Measurements from ENCODE around the gene TPCN1.

TPCN1 gene

DNA sequence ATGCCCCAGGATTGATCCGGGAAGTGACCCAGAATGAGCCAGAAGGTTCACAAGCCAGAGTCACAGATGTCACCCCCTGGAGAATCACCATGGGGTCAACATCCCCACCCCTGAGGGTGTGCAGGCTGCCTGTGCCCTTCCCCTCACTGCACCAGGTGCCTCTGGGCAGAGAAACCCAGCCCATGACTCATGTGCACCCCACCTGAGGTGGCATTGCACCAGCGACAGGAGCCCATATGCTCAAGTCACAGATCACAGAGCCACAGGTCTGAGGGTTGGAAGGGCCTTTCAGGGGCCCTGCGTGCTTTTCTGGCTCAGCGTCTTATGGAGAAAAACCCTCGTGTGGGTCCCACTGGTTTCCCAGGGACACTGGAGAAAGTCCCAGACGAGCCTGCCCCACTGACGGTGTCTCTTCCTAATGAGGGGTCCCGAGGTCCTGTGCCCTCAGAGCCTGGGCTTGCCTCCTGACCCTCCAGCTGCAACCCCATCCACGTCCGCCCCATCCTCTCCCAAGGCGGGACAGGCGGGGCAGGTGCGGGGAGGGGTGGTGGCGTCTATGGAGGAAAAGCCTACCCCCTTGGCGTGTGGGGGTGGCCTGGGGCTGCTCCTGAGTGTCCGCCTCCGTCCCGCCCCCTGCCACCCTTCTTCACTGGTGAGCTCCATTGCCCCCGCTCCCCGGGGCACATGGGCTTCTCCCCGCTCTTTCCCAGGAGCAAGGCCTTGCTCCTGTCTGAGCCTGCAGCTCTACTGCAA, 66.1 kb downstream of the TPCN1 start:
- DNase-seq (ENCODE audit: low spot score), result no peak

DNA sequence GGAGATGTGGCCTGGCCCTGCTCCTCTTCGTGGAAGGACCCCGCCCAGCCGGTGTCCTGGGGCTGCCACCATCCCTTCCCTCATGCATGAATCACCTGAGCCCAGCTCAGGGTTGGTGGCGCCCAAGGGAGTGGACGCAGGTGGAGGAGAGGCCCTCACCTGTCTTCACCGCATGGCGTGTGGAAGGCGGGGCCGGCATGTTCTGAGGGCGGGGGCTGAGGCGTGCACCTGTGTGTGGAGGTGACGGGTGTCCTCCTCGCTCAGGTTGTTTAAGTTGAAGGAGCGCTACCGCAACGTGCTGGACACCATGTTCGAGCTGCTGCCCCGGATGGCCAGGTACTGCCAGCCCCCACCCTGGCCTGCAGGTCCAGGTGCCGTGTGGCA, 66.6 kb downstream of the TPCN1 start:
- no peak for DNase-seq (ENCODE audit: low spot score)

DNA sequence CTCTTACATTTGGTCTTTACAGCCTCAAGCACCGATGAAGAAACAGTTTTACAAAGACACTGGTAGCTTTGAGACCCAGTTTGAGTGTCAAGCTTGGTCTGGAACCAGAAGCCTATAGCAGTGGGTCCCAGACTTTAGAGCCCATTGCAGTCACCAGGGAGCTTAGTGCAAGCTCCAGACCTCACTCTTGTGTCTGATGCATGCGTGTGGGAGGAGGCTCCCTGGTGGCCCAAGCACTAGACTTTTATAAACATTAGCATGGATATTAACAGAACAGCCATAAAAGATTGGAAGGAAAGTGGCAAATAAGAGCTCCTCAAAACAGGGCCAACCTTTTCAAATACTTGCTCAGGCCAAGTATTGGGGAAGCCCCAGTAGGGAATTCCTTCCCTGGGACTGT, 68.1 kb downstream of the TPCN1 start:
- no peak for DNase-seq (ENCODE audit: low spot score)

DNA sequence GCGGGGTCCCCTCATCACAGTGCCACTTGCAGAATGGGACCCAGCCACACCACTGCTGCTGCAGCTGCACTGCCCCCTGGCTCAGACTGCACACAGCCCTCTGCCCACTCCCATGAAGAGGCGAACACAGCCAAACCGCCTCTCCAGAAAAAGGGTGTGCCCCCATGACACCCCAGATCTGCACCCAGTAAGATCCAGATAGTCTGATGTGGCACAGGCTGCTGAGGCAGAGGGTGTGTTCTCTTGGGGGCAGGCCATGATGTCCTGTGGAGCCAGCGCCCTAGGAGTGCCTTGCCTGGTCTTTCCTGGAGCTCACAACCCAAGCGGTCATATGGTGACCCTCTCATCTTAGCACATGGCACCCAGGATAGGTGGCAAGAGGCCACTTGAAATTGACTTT, 69.2 kb downstream of the TPCN1 start:
- no peak for DNase-seq (ENCODE audit: low spot score)

DNA sequence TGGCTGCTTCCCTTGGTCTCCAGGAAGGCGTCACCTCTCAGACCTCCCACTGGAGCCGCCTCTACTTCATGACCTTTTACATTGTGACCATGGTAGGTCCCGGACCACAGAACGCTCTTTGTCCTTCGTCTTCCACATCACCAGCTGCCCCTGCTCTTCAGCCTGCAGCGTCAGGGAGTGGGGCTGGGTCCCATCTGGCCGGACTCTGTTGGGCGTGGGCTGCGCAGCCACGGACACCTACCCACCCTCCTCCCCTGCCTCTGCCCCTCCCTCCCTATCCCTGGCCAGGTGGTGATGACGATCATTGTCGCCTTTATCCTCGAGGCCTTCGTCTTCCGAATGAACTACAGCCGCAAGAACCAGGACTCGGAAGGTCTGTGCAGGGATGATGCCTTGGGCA, 70.3 kb downstream of the TPCN1 start:
- no peak for DNase-seq (ENCODE audit: low spot score)

DNA sequence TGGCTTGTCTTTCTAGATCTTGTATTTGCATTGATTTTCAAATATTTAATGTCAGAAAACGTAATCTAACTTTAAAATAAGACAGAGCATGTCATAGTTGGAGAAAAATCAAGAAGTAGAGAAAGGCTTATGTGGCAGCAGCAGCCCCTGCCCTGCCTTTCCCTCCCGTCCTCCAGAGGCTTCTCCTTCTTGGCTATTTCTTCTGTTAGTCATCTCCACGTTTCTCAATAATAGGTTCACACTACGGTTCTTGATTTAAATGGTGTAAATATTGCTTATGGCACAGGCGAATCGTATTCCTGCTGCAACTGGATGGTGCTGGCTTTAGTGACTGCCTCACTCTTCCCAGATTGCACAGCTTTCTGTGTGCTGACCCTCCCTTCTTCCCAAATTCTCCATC, 70.8 kb downstream of the TPCN1 start:
- peak; percentile 65 for DNase-seq (ENCODE audit: low spot score)

DNA sequence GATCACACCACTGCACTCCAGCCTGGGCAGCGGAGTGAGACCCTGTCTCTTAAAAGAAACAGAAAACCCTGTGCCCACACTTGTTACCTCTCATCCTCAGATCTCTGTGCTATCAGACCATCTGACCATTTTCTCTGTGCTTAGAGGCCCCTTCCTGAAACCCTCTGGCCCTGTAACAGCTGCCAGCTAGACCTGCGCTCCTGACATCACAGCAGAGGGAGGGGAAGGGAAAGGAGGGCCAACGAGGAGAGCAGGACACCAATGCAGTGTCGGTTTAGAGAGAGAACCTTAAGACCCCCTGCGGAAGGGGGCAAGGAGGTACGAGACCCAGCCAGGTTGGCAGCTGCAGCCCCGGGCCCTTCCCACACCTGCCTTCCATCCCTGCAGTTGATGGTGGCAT, 71.3 kb downstream of the TPCN1 start:
- no peak for DNase-seq (ENCODE audit: low spot score)

DNA sequence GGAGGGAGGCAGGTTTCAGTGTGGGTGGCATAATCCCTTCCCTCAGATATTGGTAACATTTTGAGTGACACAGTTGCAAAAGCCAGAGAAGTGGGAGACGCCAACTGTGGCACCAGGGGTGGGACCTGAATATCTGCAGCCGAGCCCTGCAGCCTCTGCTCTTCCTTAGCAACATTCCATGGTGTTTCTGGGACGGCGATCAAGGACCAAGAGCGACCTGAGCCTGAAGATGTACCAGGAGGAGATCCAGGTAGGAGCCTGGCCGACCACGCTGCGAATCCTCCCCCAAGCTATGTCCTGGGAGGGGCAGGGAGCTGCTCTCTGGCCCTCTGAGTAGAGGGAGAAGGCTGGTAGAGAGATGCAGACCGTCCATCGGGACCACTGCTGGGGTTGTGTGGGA, 71.8 kb downstream of the TPCN1 start:
- no peak for DNase-seq (ENCODE audit: low spot score)

DNA sequence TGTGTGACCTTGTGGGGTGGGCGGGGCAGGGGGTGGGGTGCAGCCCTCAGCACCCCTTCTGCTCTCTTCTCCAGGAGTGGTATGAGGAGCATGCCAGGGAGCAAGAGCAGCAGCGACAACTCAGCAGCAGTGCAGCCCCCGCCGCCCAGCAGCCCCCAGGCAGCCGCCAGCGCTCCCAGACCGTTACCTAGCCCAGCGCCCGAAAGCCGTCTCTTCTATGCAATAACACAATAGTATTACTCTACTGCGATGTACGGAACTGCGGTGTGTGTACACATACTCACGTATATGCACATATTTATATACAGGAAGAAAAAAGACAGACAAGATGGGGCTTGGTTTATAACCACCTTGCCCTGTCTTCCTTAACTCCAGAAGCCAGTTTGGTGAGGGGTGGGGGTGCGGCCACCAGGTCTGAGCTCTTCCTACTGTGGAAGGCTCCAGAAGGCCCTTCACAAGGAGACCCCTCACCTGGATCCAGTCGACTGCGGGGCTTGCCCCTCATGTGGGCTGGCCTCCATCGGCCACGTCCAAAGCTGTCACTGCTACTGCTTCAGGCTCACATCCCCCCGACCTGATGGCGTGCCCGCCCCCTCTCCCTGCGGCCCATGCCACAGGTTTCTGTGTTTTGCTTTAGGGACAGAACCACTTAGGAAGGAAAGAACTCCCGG, 74.8 kb downstream of the TPCN1 start:
- no peak for DNase-seq (ENCODE audit: low spot score)

DNA sequence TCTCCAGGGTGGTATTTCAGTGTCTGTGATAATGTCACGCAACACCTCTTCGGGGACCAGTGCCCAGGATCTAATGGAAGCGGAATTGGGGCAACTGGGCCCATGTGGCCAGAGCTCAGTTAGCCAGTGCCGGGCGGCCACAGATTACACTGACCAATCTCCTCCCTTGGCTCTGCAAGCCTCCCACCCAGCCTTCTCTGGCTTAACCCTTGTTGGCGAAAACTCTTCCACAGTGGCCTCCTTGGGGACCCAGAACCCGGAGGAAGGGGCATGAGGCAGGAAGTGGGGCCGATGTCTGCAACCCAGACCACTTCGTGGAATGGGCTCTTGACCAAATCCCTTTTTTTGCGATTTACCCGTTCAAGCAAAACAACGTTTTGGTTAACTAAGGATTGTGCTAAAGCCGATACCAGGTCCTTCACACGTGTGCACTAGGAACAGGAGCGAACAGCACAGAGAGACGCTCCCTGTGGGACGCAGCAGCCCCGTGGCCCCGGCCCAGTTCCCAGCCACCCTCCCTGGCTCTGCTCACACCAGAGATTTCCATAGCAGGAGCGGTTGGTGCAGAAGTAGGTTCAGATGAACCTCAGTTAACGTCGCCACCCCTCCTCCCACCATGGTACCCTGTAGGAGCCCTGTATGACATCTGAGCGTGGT, 75.4 kb downstream of the TPCN1 start:
- no peak for DNase-seq (ENCODE audit: low spot score)

DNA sequence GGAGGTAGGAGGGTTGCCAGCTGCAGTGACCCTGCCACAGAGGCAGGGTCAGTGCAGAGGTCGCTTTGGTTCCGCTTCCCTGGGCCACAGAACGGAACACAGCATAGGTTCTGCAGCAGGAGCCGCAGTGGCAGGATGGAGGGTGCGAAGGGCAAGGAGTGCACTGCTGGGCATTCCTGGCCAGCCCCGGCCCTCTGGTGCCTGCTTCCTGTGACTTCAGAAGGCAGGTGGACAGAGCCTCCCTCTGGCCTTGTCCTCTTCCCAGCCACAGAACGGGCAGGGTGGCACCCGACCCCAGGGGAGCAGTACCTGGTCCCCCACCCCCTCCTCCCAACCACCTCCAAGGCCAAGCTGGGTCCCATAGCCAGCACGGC, 75.9 kb downstream of the TPCN1 start:
- DNase-seq (ENCODE audit: low spot score), result no peak

DNA sequence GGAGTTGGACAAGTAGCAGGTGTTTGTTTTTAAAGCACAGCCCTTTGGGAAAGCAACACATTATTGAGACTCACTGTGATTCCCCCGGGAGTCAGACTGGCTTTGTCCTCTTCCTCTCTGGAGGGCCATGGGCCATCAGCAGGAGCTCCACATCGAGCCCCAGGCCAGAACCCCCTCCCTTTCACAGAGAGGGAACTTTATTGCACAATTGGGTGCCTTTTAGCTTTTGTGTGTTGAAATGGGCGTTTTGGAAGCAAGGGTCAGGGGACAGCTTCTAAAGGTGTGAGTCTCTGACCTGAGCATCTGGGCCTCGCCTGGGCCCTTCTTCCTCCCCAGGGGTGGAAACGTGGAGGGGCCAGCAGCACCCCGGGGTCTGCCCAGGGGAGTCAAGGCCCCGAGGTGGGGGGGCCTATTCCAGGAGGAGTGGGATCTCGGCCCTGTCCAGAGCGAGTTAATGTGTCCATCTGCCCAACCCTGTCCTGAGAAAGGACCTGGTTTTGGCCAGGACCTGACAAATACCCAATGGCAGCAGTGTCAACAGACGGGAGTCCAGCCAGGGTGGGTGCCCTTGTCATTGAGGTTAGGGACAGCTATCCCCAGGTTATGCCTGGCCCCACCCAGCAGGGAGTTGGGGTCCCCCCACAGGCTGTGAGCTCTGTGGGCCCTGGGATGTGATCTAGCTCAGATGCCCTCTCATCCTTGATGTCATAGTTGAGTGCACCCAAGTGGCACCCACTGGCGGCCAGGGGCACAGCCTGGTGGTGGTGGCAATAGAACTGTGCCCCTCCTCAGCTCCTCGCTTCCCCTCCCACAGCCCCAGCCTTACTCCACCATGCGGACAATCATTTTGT, 76.6 kb downstream of the TPCN1 start:
- DNase-seq (ENCODE audit: low spot score), result no peak

DNA sequence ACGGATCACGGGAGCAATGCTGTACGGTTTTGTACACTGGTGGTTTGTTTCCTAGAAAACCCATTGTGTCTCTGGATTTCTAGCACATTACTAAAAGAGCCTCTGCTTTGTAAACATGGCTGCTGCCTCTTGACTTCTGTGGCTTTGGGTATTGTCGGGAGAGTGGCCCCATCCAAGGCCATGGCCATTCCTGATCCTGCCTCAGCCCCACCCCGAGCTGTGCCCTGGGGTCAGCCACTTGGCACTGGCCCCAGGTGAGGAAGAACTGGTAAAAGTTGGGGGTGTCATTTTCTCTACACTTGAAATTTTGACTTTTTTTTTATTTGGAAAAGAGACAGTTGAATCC, 77.2 kb downstream of the TPCN1 start:
- DNase-seq (ENCODE audit: low spot score), result no peak

DNA sequence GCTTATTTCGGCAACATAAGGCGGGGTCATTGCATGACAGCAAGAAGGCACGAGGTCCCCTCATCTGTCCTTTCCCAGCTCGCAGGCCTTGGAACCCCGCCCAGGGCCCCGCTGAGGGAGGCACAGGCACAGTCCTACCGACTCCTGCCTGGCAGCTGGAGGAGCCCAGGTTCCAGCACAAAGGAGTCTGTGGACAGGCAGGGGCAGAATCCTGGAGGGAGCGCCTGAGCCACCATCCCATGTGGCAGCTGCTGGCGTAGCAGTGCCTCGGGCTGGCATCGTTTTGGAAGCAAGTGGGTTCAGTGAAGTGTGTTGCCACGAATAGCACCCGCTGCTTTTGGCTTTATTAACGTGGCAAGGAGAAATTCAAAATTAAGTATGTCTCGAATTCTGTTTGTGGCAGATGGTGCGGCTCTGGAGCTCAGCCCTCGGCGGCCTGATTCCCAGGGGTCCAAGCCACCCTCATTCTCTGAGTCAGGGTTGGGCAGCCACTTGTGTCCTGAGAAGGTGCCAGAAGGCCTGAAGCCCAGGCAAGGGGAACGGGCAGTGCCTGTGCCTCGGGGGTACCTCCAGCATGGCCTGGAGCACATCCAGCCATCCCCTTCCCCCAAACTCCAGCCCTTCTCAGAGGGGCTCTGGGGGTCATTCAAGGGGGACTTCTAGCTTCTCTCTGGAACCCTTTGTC, 77.7 kb downstream of the TPCN1 start:
- DNase-seq (ENCODE audit: low spot score), result no peak

DNA sequence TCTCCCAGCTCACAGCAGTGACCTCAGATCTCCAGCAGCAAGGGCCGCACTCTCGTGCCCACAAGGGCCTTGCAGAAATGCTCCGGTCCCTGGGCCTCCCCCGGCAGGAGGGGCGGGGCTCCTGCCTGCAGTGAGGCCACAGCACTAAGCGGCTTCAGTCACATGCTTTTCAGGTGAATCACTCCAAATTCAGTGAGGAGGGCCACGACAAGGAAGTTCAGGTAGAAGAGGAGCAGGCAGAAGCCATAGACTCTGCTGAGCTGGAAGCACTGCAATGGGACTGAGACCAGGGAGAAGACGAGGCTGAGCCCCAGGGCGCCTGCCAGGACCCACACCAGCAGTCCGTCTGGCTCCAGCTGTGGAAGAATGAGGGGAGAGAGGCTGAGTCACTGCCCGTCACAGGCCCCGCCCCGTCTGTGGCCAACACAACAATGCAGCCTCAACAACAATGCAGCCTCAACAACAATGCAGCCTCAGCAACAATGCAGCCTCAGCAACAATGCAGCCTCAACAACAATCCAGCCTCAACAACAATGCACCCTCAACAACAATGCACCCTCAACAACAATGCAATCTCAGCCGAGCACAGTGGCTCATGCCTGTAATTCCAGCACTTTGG, 78.5 kb downstream of the TPCN1 start:
- peak; percentile 94 for DNase-seq (ENCODE audit: low spot score)

DNA sequence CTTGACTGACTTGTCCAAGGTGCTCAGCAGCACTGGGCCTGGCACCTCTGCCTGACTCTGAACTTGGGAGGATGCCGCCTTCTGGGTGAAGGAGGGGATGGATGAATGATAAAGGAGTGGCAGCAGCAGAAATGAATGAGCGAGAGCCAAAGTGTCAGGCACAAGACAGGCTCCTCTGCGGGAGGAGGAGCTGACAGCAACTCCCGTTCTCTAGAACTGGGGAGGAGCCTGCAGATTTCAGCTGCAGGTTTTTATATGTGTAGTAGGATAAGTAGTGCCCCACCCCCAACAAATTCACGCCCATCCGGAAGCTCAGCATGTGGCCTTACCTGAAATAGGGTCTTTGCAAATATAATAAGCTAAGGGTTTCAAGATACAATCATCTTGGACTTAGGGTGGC, 80.5 kb downstream of the TPCN1 start:
- no peak for DNase-seq (ENCODE audit: low spot score)

DNA sequence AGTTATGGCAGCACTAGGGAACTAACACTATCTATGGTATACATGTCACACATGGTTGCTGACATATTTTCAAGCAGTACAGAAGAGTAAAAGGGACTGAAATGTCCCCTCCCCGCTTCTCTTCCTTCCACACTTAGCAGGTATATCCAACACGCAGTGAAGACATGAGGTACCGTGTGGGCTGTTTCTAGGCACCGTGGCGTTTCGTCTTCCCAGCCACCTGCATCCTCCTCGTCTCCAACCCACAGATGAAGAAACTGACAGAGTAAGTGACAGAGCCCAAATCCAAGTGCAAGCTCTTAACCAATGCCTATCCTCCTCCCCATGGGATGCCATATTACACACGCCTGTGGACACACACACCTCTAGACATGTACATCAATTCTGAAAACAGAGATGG, 81.2 kb downstream of the TPCN1 start:
- no peak for DNase-seq (ENCODE audit: low spot score)

DNA sequence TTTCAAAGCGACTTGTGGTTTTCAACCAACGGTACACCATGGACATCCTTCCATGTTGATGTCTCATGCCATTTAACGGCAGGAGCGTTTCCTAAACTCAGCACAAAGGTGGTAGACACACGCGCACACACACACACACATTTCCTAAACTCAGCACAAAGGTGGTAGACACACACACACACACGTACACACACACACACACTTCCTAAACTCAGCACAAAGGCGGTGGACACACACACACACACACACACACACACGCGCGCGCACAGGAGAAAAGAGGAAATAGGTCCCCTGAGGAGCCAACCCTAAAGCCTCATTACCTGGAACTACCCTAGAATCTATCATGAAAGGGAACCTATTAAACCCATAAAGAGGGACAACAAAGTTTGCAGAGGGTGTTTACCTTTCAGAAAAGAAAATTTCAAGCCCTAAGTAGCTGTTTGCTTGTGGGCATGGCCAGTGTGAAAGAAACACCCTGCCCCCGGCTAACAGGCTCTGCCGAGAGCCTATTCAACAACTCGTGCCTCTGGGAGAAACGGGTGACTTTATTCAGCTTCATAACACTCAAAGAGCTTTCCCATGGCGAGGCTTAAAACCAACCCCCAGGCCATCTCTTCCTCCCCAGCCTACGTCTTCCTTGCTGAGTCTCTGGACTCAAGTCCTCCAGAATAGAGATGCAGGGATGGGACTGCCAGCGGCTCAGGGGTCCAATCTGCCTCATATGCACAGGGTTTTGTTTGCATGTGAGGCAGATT, 81.8 kb downstream of the TPCN1 start:
- no peak for DNase-seq (ENCODE audit: low spot score)

DNA sequence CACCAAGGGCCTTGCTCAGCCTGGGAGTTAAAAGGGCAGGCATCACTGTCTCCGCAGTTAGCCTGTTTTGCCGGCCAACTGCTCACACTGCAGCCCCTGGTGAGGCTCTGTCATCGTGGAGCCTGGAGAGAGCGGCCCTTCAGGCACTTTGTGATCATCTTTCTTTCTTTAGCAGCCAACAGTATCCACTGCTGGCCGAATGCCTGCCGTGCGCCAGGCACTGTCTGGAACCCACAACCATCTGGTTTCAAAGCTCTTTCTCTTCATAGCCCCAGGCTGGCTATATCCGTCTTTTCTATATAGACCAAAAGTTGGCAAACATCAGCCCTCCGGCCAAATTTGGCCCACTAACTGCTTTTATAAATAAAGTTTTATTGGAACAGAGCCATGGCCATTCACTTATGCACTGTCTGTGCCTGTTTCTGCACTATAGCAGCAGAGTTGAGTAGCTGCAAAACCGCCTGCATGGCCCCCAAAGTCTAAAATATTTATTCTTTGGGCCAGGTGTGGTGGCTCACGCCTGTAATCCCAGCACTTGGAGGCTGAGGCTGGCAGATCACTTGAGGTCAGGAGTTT, 84.1 kb downstream of the TPCN1 start:
- no peak for DNase-seq (ENCODE audit: low spot score)

DNA sequence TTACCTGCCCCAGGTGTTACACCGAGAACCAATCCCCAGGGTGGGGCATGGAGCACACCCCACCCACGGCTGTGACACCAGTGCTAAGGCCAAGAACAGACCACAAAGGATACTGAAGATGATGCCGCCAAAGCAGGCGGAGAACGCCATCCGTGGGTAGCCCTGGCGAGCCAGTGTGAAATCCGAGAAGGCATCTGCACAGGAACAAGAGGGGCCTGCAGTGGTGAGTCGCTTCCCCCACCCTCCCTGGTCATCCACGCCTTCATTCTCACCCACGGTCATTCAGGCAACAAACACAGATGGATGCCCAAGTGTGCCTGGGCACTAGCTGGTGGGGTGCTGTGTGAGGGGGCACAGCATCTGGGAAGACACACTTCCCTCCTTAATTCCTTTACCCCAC, 85.1 kb downstream of the TPCN1 start:
- no peak for DNase-seq (ENCODE audit: low spot score)

DNA sequence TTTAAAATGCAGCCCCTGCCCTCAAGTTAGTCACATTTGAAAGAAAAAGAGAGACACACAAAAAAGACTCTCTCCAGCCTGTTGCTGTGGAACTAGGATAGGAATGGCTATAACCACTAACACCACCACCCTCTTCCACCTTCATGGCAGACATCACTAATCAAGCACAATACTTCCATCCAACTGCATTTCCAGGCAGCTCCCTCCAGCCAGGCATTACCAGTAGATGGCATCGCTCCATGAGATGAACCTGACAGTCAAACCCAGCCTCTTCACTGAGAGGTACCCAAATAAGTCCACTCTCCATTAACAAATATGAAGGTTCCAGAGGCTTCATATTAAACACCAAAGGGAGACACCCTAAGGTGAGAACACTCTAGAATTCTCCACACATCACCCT, 89.2 kb downstream of the TPCN1 start:
- no peak for DNase-seq (ENCODE audit: low spot score)
